ENCODE results near the gene ATP6V1E1. TPM values are rescaled to one million over a fixed set of nuclear protein-coding genes. Genes with fewer than 3 reads are reported as not detected.

ATP6V1E1 gene
- polyA plus RNA-seq, 2 of the 4 experiments (the other 2 are of a cell fraction), result 112 to 123 TPM

GRCh38 chr22:17607891-17608521, 20.5 kb downstream of the ATP6V1E1 start:
- FAIRE-seq (no peak), DNase-seq (ENCODE audit: low read depth in 1 of 2, low spot score in 1 of 2) (no peak)
- TF ChIP-seq NPAS2 (CRISPR knock-in tag; IDR thresholded peaks at IDR 0.05; ENCODE audit: borderline replicate concordance) (no peak), ELK1 (IDR thresholded peaks at IDR 0.05; ENCODE audit: low read depth, low read length) (no peak), FOXS1 (CRISPR knock-in tag; IDR thresholded peaks at IDR 0.05) (no peak), JUN (IDR thresholded peaks at IDR 0.05) (no peak), RARB (CRISPR knock-in tag; IDR thresholded peaks at IDR 0.05) (no peak), HMGXB4 (CRISPR knock-in tag; IDR thresholded peaks at IDR 0.05; ENCODE audit: borderline replicate concordance) (no peak), CTCF (IDR thresholded peaks at IDR 0.05) (no peak), PHF8 (IDR thresholded peaks at IDR 0.05; ENCODE audit: borderline replicate concordance, low read depth) (no peak), ZNF302 (CRISPR knock-in tag; IDR thresholded peaks at IDR 0.05) (no peak), ATOH8 (CRISPR knock-in tag; IDR thresholded peaks at IDR 0.05; ENCODE audit: low read depth) (no peak), NR3C1 (IDR thresholded peaks at IDR 0.05) (no peak)

GRCh38 chr22:17606496-17606895, 22.1 kb downstream of the ATP6V1E1 start:
- no peak for ATAC-seq
- TF ChIP-seq EP300 (IDR thresholded peaks at IDR 0.05) (no peak), HDAC2 (IDR thresholded peaks at IDR 0.05) (no peak), ZFP36 (IDR thresholded peaks at IDR 0.05; ENCODE audit: borderline replicate concordance, partially characterized antibody) (no peak), FOSB (CRISPR knock-in tag; IDR thresholded peaks at IDR 0.05) (no peak), ZC3H11A (IDR thresholded peaks at IDR 0.05) (no peak), RAD21 (conservative IDR thresholded peaks at IDR 0.05 in 1 of 2, IDR thresholded peaks at IDR 0.05 in 1 of 2) (no peak)

More at GRCh38 chr22:17607891-17608521, 20.5 kb downstream of the ATP6V1E1 start:
- ATAC-seq, result no peak
- ChIA-PET POLR2A (no interaction called here), CTCF (interaction anchor here (1.2 kb wide), 1 partner anchor 19 kb away, joined by 4 read pairs; no protein-coding TSS in a partner anchor)
- 93% methylated on average over 4 of the region's 4 CpGs for WGBS (ENCODE audit: missing lambda C conversion rate)
- Histone ChIP-seq H3K9me3 (no peaks in the 10 kb centered on the region), H3K4me3 (no peak overlapping the region), H3K27ac (no peak overlapping the region), H3K4me1 (no peaks in the 10 kb centered on the region), H3K4me2 (no peak overlapping the region)

More at GRCh38 chr22:17606496-17606895, 22.1 kb downstream of the ATP6V1E1 start:
- DNase-seq (ENCODE audit: low read depth in 1 of 2, low spot score in 1 of 2) (no peak), FAIRE-seq (no peak)
- Histone ChIP-seq H3K4me3 (no peak overlapping the region), H3K4me1 (no peaks in the 10 kb centered on the region), H3K27ac (no peak overlapping the region), H3K4me2 (no peak overlapping the region), H3K9me3 (no peaks in the 10 kb centered on the region)
- ChIA-PET CTCF (interaction anchor here (0.6 kb wide), 2 partner anchors 186 to 1798 kb away, joined by 3 read pairs; no protein-coding TSS in a partner anchor), POLR2A (no interaction called here)
- WGBS (ENCODE audit: missing lambda C conversion rate), result 87% methylated on average over 5 of the region's 5 CpGs
